BLaER1 (cell line): Measurements from ENCODE around the gene CD8B.
A peak's percentile ranks its signal among the peaks of the same experiment; 100 is the strongest.

Experiments used
- H3K27ac ChIP-seq: shearing (Covaris generic); formaldehyde crosslinking; 2 replicates; pipeline ENCODE4 v1.8.1; 2022
- H3K27me3 ChIP-seq: shearing (Covaris generic); formaldehyde crosslinking; 2 replicates; pipeline ENCODE4 v1.8.1; 2022
- H3K36me3 ChIP-seq: shearing (Covaris generic); formaldehyde crosslinking; 2 replicates; pipeline ENCODE4 v1.8.1; 2022
- H3K4me1 ChIP-seq: shearing (Covaris generic); formaldehyde crosslinking; 2 replicates; pipeline ENCODE4 v1.8.1; 2022
- H3K4me2 ChIP-seq: shearing (Covaris generic); formaldehyde crosslinking; 2 replicates; pipeline ENCODE4 v1.8.1; 2022
- H3K4me3 ChIP-seq: shearing (Covaris generic); formaldehyde crosslinking; 2 replicates; pipeline ENCODE4 v1.8.1; 2022
- H3K9ac ChIP-seq: shearing (Covaris generic); formaldehyde crosslinking; 2 replicates; pipeline ENCODE4 v1.8.1; 2022
- H3K9me3 ChIP-seq: shearing (Covaris generic); formaldehyde crosslinking; 2 replicates; pipeline ENCODE4 v1.8.1; 2022
- H4K20me1 ChIP-seq: shearing (Covaris generic); formaldehyde crosslinking; 2 replicates; pipeline ENCODE4 v1.8.1; 2022
- Cebpa-rat ChIP-seq: shearing (Covaris generic); IDR thresholded peaks from 2 replicates; pipeline ENCODE4 v1.8.1; 2022

Gene CD8B

GRCh38 chr2:86791573-86791972, 70.1 kb downstream of the CD8B start:
- Histone ChIP-seq H4K20me1 (peaks cover 16% of the 10 kb centered on the region), H3K4me1 (peaks cover 22% of the 10 kb centered on the region), H3K27ac (no peak overlapping the region), H3K27me3 (peaks cover 57% of the 10 kb centered on the region), H3K4me2 (peak overlapping the region; percentile 64), H3K36me3 (no peaks in the 10 kb centered on the region), H3K9me3 (peaks cover 35% of the 10 kb centered on the region), H3K4me3 (peak overlapping the region; percentile 54), H3K9ac (no peak overlapping the region)
- no peak for TF ChIP-seq Cebpa-rat

GRCh38 chr2:86790676-86791572, 70.8 kb downstream of the CD8B start, which contains the start of gene CD8A:
CD8A (minus strand) TSS chr2:86790913; CDS start chr2:86790825, 88 bp downstream.
- Histone ChIP-seq H3K4me2 (peak within 1 kb of the TSS; percentile 64), H3K4me3 (peak within 1 kb of the TSS; percentile 54), H3K36me3 (no peaks in the 10 kb centered on the region), H3K27ac (no peak within 1 kb of the TSS), H3K4me1 (peaks cover 22% of the 10 kb centered on the region), H3K27me3 (peaks cover 57% of the 10 kb centered on the region), H3K9ac (no peak within 1 kb of the TSS), H3K9me3 (peaks cover 28% of the 10 kb centered on the region), H4K20me1 (peaks cover 16% of the 10 kb centered on the region)
- TF ChIP-seq Cebpa-rat = no peak

- Histone ChIP-seq H3K4me3 (peak overlapping the region; percentile 54; the same call in 1 of the 2 replicates), H3K36me3 (no peaks in the 10 kb centered on the region), H3K9ac (no peak overlapping the region), H3K4me2 (peak overlapping the region; percentile 30; the same call in 1 of the 2 replicates), H3K9me3 (peaks cover 21% of the 10 kb centered on the region), H3K27ac (no peak overlapping the region), H3K27me3 (peaks cover 57% of the 10 kb centered on the region), H3K4me1 (peaks cover 22% of the 10 kb centered on the region), H4K20me1 (peaks cover 16% of the 10 kb centered on the region)
- no peak for TF ChIP-seq Cebpa-rat
Observed at GRCh38 chr2:86790134-86790675, 71.5 kb downstream of the CD8B start.

- H3K36me3 ChIP-seq = no peaks in the 10 kb centered on the region
- no peak overlapping the region for H3K9ac ChIP-seq
- H4K20me1 ChIP-seq = peaks cover 16% of the 10 kb centered on the region
- H3K27me3 ChIP-seq = peaks cover 57% of the 10 kb centered on the region
- no peak overlapping the region for H3K4me2 ChIP-seq
- no peak overlapping the region for H3K27ac ChIP-seq
- peaks cover 18% of the 10 kb centered on the region for H3K9me3 ChIP-seq
- TF ChIP-seq Cebpa-rat = no peak
- H3K4me3 ChIP-seq = no peak overlapping the region
- H3K4me1 ChIP-seq = peaks cover 18% of the 10 kb centered on the region
Observed at GRCh38 chr2:86789687-86790133, 72.0 kb downstream of the CD8B start.

GRCh38 chr2:86788881-86789686, 72.6 kb downstream of the CD8B start:
- H3K4me2 ChIP-seq = no peak overlapping the region
- peaks cover 15% of the 10 kb centered on the region for H3K4me1 ChIP-seq
- H3K4me3 ChIP-seq = no peak overlapping the region

GRCh38 chr2:86788165-86788564, 73.5 kb downstream of the CD8B start:
- no peak overlapping the region for H3K9ac ChIP-seq
- peaks cover 24% of the 10 kb centered on the region for H3K4me1 ChIP-seq
- no peak overlapping the region for H3K4me3 ChIP-seq
- H3K27me3 ChIP-seq = peaks cover 53% of the 10 kb centered on the region
- peaks cover 18% of the 10 kb centered on the region for H3K9me3 ChIP-seq
- no peak for TF ChIP-seq Cebpa-rat
- no peaks in the 10 kb centered on the region for H3K36me3 ChIP-seq
- no peak overlapping the region for H3K4me2 ChIP-seq
- H3K27ac ChIP-seq = no peak overlapping the region
- peaks cover 16% of the 10 kb centered on the region for H4K20me1 ChIP-seq

More at GRCh38 chr2:86788881-86789686, 72.6 kb downstream of the CD8B start:
- Histone ChIP-seq H3K9ac (no peak overlapping the region), H3K36me3 (no peaks in the 10 kb centered on the region), H3K9me3 (peaks cover 18% of the 10 kb centered on the region), H3K27ac (no peak overlapping the region), H3K27me3 (peaks cover 57% of the 10 kb centered on the region), H4K20me1 (peaks cover 16% of the 10 kb centered on the region)
- TF ChIP-seq Cebpa-rat = no peak

GRCh38 chr2:86787736-86788135, 74.0 kb downstream of the CD8B start:
- Histone ChIP-seq H3K36me3 (no peaks in the 10 kb centered on the region), H3K27ac (no peak overlapping the region), H3K27me3 (peaks cover 49% of the 10 kb centered on the region), H3K9ac (no peak overlapping the region), H3K9me3 (peaks cover 18% of the 10 kb centered on the region), H4K20me1 (peaks cover 16% of the 10 kb centered on the region), H3K4me2 (no peak overlapping the region), H3K4me1 (peaks cover 24% of the 10 kb centered on the region), H3K4me3 (no peak overlapping the region)
- TF ChIP-seq Cebpa-rat = no peak

GRCh38 chr2:86786001-86786536, 75.6 kb downstream of the CD8B start:
- peaks cover 32% of the 10 kb centered on the region for H3K27me3 ChIP-seq
- no peak overlapping the region for H3K27ac ChIP-seq
- H4K20me1 ChIP-seq = peaks cover 2% of the 10 kb centered on the region
- H3K9me3 ChIP-seq = peaks cover 18% of the 10 kb centered on the region
- H3K9ac ChIP-seq = no peak overlapping the region
- peaks cover 18% of the 10 kb centered on the region for H3K4me1 ChIP-seq
- H3K36me3 ChIP-seq = no peaks in the 10 kb centered on the region
- H3K4me3 ChIP-seq = no peak overlapping the region
- H3K4me2 ChIP-seq = no peak overlapping the region
- TF ChIP-seq Cebpa-rat = no peak

GRCh38 chr2:86785456-86785855, 76.2 kb downstream of the CD8B start:
- no peak for TF ChIP-seq Cebpa-rat
- Histone ChIP-seq H3K4me2 (no peak overlapping the region), H3K27ac (no peak overlapping the region)

More at GRCh38 chr2:86785456-86785855, 76.2 kb downstream of the CD8B start:
- Histone ChIP-seq H4K20me1 (no peaks in the 10 kb centered on the region; the same call in 1 of the 2 replicates), H3K27me3 (peaks cover 26% of the 10 kb centered on the region), H3K4me3 (no peak overlapping the region), H3K9ac (no peak overlapping the region), H3K4me1 (peaks cover 19% of the 10 kb centered on the region), H3K9me3 (peaks cover 18% of the 10 kb centered on the region), H3K36me3 (no peaks in the 10 kb centered on the region)
